ENCODE data around the gene ZNF37A.

GRCh38 chr10:38047666-38048065, 46.5 kb upstream of the ZNF37A start:
- TF ChIP-seq EP300 (IDR thresholded peaks at IDR 0.05; ENCODE audit: borderline replicate concordance in 1 of 2, low read depth in 1 of 2, low read length in 1 of 2) = no peak
- TF ChIP-seq GABPA (IDR thresholded peaks at IDR 0.05; ENCODE audit: low read depth) = no peak
- TF ChIP-seq, protein P1, sequence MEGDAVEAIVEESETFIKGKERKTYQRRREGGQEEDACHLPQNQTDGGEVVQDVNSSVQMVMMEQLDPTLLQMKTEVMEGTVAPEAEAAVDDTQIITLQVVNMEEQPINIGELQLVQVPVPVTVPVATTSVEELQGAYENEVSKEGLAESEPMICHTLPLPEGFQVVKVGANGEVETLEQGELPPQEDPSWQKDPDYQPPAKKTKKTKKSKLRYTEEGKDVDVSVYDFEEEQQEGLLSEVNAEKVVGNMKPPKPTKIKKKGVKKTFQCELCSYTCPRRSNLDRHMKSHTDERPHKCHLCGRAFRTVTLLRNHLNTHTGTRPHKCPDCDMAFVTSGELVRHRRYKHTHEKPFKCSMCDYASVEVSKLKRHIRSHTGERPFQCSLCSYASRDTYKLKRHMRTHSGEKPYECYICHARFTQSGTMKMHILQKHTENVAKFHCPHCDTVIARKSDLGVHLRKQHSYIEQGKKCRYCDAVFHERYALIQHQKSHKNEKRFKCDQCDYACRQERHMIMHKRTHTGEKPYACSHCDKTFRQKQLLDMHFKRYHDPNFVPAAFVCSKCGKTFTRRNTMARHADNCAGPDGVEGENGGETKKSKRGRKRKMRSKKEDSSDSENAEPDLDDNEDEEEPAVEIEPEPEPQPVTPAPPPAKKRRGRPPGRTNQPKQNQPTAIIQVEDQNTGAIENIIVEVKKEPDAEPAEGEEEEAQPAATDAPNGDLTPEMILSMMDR (IDR thresholded peaks at IDR 0.05) = no peak

Data from SK-N-SH (cell line).